Measurements from ENCODE around the gene RBM25.
"Not testable (repeated sequence)": the region's sequence is repeated elsewhere in the genome, so short reads cannot be mapped to it uniquely, and the experiment has no call there.

DNA sequence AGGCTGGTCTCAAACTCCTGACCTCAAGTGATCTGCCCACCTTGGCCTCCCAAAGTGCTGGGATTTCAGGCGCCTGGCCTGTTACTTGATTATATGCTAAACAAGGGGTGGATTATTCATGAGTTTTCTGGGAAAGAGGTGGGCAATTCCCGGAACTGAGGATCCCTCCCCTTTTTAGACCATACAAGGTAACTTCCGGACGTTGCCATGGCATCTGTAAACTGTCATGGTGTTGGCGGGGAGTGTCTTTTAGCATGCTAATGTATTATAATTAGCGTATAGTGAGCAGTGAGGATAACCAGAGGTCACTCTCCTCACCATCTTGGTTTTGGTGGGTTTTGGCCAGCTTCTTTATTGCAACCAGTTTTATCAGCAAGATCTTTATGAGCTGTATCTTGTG lies 111.5 kb downstream of the RBM25 start:
- TF ChIP-seq POLR2A (IDR thresholded peaks at IDR 0.05): not testable (repeated sequence)
- TF ChIP-seq, protein P1, sequence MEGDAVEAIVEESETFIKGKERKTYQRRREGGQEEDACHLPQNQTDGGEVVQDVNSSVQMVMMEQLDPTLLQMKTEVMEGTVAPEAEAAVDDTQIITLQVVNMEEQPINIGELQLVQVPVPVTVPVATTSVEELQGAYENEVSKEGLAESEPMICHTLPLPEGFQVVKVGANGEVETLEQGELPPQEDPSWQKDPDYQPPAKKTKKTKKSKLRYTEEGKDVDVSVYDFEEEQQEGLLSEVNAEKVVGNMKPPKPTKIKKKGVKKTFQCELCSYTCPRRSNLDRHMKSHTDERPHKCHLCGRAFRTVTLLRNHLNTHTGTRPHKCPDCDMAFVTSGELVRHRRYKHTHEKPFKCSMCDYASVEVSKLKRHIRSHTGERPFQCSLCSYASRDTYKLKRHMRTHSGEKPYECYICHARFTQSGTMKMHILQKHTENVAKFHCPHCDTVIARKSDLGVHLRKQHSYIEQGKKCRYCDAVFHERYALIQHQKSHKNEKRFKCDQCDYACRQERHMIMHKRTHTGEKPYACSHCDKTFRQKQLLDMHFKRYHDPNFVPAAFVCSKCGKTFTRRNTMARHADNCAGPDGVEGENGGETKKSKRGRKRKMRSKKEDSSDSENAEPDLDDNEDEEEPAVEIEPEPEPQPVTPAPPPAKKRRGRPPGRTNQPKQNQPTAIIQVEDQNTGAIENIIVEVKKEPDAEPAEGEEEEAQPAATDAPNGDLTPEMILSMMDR (IDR thresholded peaks at IDR 0.05): not testable (repeated sequence)

All from testis (tissue), 2 donors.